ENCODE results near the gene TMEM178B. TPM values are rescaled to one million over a fixed set of nuclear protein-coding genes. Genes with fewer than 3 reads are reported as not detected.

The TMEM178B gene
- total and polyA plus RNA-seq, 10 of the 15 experiments (the other 5 are each of a cell fraction or from before 2014, with no cell fraction given), result 0.01 to 1.1 (median 0.04) TPM; not detected in 2

DNA sequence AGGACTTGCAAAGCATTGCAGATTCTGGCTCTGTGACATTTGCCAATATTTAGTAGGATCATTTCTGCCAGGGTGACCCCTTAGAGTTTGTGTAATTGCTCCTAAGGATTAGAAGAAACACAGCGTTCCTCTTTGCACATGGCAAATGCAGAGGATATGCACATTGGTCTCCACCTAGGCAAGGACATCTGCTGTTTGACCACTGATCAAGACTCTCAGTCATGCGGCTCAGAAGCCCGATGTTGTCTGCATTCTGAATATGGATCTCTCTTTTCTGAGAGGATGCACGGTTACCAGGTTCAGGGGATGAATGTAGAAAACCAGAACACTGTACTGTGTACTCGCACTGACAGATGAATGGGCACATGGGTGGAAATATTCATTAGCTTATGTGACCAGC lies 296.8 kb downstream of the TMEM178B start:
- intact Hi-C loops (cut with micrococcal nuclease; ENCODE audit: unreplicated experiment), result no loop called here
- no peaks in the 10 kb centered on the region for H3K79me2 ChIP-seq (ENCODE audit: control insufficient read depth, insufficient read depth, low read length)
- ChIA-PET POLR2A (interaction anchor here (0.5 kb wide), 1 partner anchor 1561 kb away, joined by 3 read pairs; no protein-coding TSS in a partner anchor), SMC1A (ENCODE audit: uncharacterized antibody, unreplicated experiment) (no interaction called here), CTCF (no interaction called here), RAD21 (ENCODE audit: unreplicated experiment) (no interaction called here)
- H3K27me3 ChIP-seq (replicated peaks in 1 of 2; ENCODE audit: control insufficient read depth in 2 of 2, insufficient read depth in 2 of 2, low read length in 1 of 2), result no peaks in the 10 kb centered on the region; a peak in 1 of 4 replicates
- in situ Hi-C loops (cut with MboI), result no loop called here
- H3K9me3 ChIP-seq (replicated peaks; ENCODE audit: control insufficient read depth, insufficient read depth, low read length), result no peaks in the 10 kb centered on the region
- H3K4me3 ChIP-seq, result no peak overlapping the region
- no peak overlapping the region for H3K4me2 ChIP-seq (ENCODE audit: control insufficient read depth, insufficient read depth)
- DNase-seq (ENCODE audit: low read depth, low spot score) (no peak), ATAC-seq (no peak), FAIRE-seq (no peak)
- TF ChIP-seq RELA (IDR thresholded peaks at IDR 0.05; ENCODE audit: borderline replicate concordance, partially characterized antibody) (no peak), MTA2 (IDR thresholded peaks at IDR 0.05; ENCODE audit: low read depth) (no peak)
- no peaks in the 10 kb centered on the region for H3K36me3 ChIP-seq (ENCODE audit: control insufficient read depth in 2 of 2, insufficient read depth in 2 of 2, low read length in 1 of 2)
- no peak overlapping the region for H3K9ac ChIP-seq (ENCODE audit: control insufficient read depth, insufficient read depth, low read length)
- H3K4me1 ChIP-seq (ENCODE audit: control insufficient read depth, insufficient read depth, low read length), result no peaks in the 10 kb centered on the region
- H4K20me1 ChIP-seq (ENCODE audit: control insufficient read depth, insufficient read depth), result no peaks in the 10 kb centered on the region
- BruUV-seq (replicated peaks), result no TSS peak
- no peak overlapping the region for H3K27ac ChIP-seq (ENCODE audit: control insufficient read depth, insufficient read depth)
- WGBS (ENCODE audit: insufficient coverage, insufficient replicate concordance, low lambda C conversion rate, missing lambda C conversion rate), result 58% methylated on average over 5 of the region's 5 CpGs
- H2AFZ ChIP-seq (ENCODE audit: control insufficient read depth, low read depth, low read length), result no peak overlapping the region

- no peaks in the 10 kb centered on the region for H3K4me1 ChIP-seq (ENCODE audit: control insufficient read depth, insufficient read depth, low read length)
- BruUV-seq (replicated peaks), result no TSS peak
- H3K9me3 ChIP-seq (replicated peaks; ENCODE audit: control insufficient read depth, insufficient read depth, low read length), result no peaks in the 10 kb centered on the region
- WGBS (ENCODE audit: insufficient coverage, insufficient replicate concordance, low lambda C conversion rate, missing lambda C conversion rate), result 66% methylated on average over 9 of the region's 9 CpGs
- intact Hi-C loops (cut with micrococcal nuclease; ENCODE audit: unreplicated experiment) (no loop called here), in situ Hi-C loops (cut with MboI) (no loop called here)
- H4K20me1 ChIP-seq (ENCODE audit: control insufficient read depth, insufficient read depth), result no peaks in the 10 kb centered on the region
- no peak overlapping the region for H2AFZ ChIP-seq (ENCODE audit: control insufficient read depth, low read depth, low read length)
- ChIA-PET CTCF (no interaction called here), RAD21 (ENCODE audit: unreplicated experiment) (no interaction called here), SMC1A (ENCODE audit: uncharacterized antibody, unreplicated experiment) (no interaction called here), POLR2A (no interaction called here)
- FAIRE-seq (no peak), ATAC-seq (no peak), DNase-seq (ENCODE audit: low read depth, low spot score) (no peak)
- H3K4me2 ChIP-seq (ENCODE audit: control insufficient read depth, insufficient read depth), result no peak overlapping the region
- no peak overlapping the region for H3K9ac ChIP-seq (ENCODE audit: control insufficient read depth, insufficient read depth, low read length)
- no peaks in the 10 kb centered on the region; a peak in 1 of 4 replicates for H3K27me3 ChIP-seq (replicated peaks in 1 of 2; ENCODE audit: control insufficient read depth in 2 of 2, insufficient read depth in 2 of 2, low read length in 1 of 2)
- no peaks in the 10 kb centered on the region for H3K79me2 ChIP-seq (ENCODE audit: control insufficient read depth, insufficient read depth, low read length)
- H3K27ac ChIP-seq (ENCODE audit: control insufficient read depth, insufficient read depth), result no peak overlapping the region
- H3K4me3 ChIP-seq, result no peak overlapping the region
- H3K36me3 ChIP-seq (ENCODE audit: control insufficient read depth in 2 of 2, insufficient read depth in 2 of 2, low read length in 1 of 2), result no peaks in the 10 kb centered on the region
- no peak for TF ChIP-seq TCF3 (IDR thresholded peaks at IDR 0.05; ENCODE audit: borderline replicate concordance, insufficient read depth, low read depth, low read length)
- TF ChIP-seq ATF3 (IDR thresholded peaks at IDR 0.05; ENCODE audit: borderline replicate concordance, extremely low read depth, low read depth, low read length), result no peak
- TF ChIP-seq, protein P1, sequence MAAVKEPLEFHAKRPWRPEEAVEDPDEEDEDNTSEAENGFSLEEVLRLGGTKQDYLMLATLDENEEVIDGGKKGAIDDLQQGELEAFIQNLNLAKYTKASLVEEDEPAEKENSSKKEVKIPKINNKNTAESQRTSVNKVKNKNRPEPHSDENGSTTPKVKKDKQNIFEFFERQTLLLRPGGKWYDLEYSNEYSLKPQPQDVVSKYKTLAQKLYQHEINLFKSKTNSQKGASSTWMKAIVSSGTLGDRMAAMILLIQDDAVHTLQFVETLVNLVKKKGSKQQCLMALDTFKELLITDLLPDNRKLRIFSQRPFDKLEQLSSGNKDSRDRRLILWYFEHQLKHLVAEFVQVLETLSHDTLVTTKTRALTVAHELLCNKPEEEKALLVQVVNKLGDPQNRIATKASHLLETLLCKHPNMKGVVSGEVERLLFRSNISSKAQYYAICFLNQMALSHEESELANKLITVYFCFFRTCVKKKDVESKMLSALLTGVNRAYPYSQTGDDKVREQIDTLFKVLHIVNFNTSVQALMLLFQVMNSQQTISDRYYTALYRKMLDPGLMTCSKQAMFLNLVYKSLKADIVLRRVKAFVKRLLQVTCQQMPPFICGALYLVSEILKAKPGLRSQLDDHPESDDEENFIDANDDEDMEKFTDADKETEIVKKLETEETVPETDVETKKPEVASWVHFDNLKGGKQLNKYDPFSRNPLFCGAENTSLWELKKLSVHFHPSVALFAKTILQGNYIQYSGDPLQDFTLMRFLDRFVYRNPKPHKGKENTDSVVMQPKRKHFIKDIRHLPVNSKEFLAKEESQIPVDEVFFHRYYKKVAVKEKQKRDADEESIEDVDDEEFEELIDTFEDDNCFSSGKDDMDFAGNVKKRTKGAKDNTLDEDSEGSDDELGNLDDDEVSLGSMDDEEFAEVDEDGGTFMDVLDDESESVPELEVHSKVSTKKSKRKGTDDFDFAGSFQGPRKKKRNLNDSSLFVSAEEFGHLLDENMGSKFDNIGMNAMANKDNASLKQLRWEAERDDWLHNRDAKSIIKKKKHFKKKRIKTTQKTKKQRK (IDR thresholded peaks at IDR 0.05; ENCODE audit: low read depth, low read length), result no peak
- no peak for TF ChIP-seq ETV6 (conservative IDR thresholded peaks at IDR 0.05 in 1 of 2, IDR thresholded peaks at IDR 0.05 in 1 of 2; ENCODE audit: borderline replicate concordance in 1 of 2, low read depth in 1 of 2)
- TF ChIP-seq MXI1 (IDR thresholded peaks at IDR 0.05; ENCODE audit: low read depth, low read length), result no peak
- no peak for TF ChIP-seq HDGF (IDR thresholded peaks at IDR 0.05)
- TF ChIP-seq SMAD1 (IDR thresholded peaks at IDR 0.05; ENCODE audit: low read depth, partially characterized antibody), result no peak
- no peak for TF ChIP-seq FOS (IDR thresholded peaks at IDR 0.05; ENCODE audit: borderline replicate concordance, extremely low read depth, insufficient read length)
- no peak for TF ChIP-seq POLR2AphosphoS2 (IDR thresholded peaks at IDR 0.05; ENCODE audit: low read depth, low read length)
Observed at GRCh38 chr7:141374425-141374824, 300.6 kb downstream of the TMEM178B start.

Measured in GM12878 (cell line).